ENCODE data around the gene CTNNA3. TPM values are rescaled to one million over a fixed set of nuclear protein-coding genes. Genes with fewer than 3 reads are reported as not detected.
A peak's percentile ranks its signal among the peaks of the same experiment; 100 is the strongest.

CTNNA3 gene
- total and polyA plus RNA-seq, 5 experiments from 2014 or later, result not detected

- Mint-ChIP-seq H3K36me3 (no peaks in the 10 kb centered on the region), H3K4me3 (no peak overlapping the region), H3K9me3 (no peaks in the 10 kb centered on the region), H3K27me3 (peaks cover 0 to 9% (median 3%) of the 10 kb centered on the region in 5 donors), H3K4me1 (no peaks in the 10 kb centered on the region), H3K27ac (no peak overlapping the region)
- DNase-seq (peak in 8 of 10 donors; percentile 3 to 62 (median 26)), ATAC-seq (peak in 1 of 2 donors; percentile 62)
- POLR2A ChIA-PET, result no interaction called here
Measured at GRCh38 chr10:67520924-67521520, 175.0 kb downstream of the CTNNA3 start.

GRCh38 chr10:67519434-67519833 is 176.6 kb downstream of the CTNNA3 start:
- Mint-ChIP-seq H3K27ac (no peak overlapping the region), H3K4me3 (no peak overlapping the region), H3K27me3 (peaks cover 0 to 9% (median 3%) of the 10 kb centered on the region in 5 donors), H3K9me3 (no peaks in the 10 kb centered on the region), H3K36me3 (no peaks in the 10 kb centered on the region), H3K4me1 (no peaks in the 10 kb centered on the region)
- POLR2A ChIA-PET, result no interaction called here
- ATAC-seq (no peak), DNase-seq (no peak)

- no peaks in the 10 kb centered on the region for H3K36me3 Mint-ChIP-seq
- H3K27me3 Mint-ChIP-seq, result peaks cover 0 to 9% (median 3%) of the 10 kb centered on the region in 5 donors
- no peak for ATAC-seq
- H3K9me3 Mint-ChIP-seq, result no peaks in the 10 kb centered on the region
- H3K27ac Mint-ChIP-seq, result no peak overlapping the region
- no peak overlapping the region for H3K4me3 Mint-ChIP-seq
- POLR2A ChIA-PET, result no interaction called here
- no peak for DNase-seq
- no peaks in the 10 kb centered on the region for H3K4me1 Mint-ChIP-seq
Measured at GRCh38 chr10:67518756-67519155, 177.2 kb downstream of the CTNNA3 start.

GRCh38 chr10:67518043-67518442 is 178.0 kb downstream of the CTNNA3 start:
- POLR2A ChIA-PET, result no interaction called here
- no peaks in the 10 kb centered on the region for H3K36me3 Mint-ChIP-seq
- H3K4me3 Mint-ChIP-seq, result no peak overlapping the region
- DNase-seq, result no peak
- ATAC-seq, result no peak
- no peaks in the 10 kb centered on the region for H3K9me3 Mint-ChIP-seq
- no peak overlapping the region for H3K27ac Mint-ChIP-seq
- no peaks in the 10 kb centered on the region for H3K4me1 Mint-ChIP-seq
- H3K27me3 Mint-ChIP-seq, result peaks cover 0 to 9% (median 3%) of the 10 kb centered on the region in 5 donors

GRCh38 chr10:67506757-67507091 is 189.3 kb downstream of the CTNNA3 start:
- Mint-ChIP-seq H3K27me3 (peaks cover 0 to 7% (median 3%) of the 10 kb centered on the region in 5 donors), H3K4me1 (no peaks in the 10 kb centered on the region), H3K4me3 (no peak overlapping the region), H3K27ac (no peak overlapping the region), H3K36me3 (no peaks in the 10 kb centered on the region), H3K9me3 (peaks cover 0 to 4% (median 0%) of the 10 kb centered on the region in 9 donors)
- POLR2A ChIA-PET, result no interaction called here
- ATAC-seq (no peak), DNase-seq (no peak)

- POLR2A ChIA-PET, result no interaction called here
- Mint-ChIP-seq H3K27me3 (peaks cover 0 to 9% (median 2%) of the 10 kb centered on the region in 5 donors), H3K36me3 (no peaks in the 10 kb centered on the region), H3K4me1 (no peaks in the 10 kb centered on the region), H3K4me3 (no peak overlapping the region), H3K9me3 (peaks cover 0 to 8% (median 0%) of the 10 kb centered on the region in 9 donors), H3K27ac (no peak overlapping the region)
- DNase-seq (no peak), ATAC-seq (no peak)
Measured at GRCh38 chr10:67506083-67506756, 189.8 kb downstream of the CTNNA3 start.

GRCh38 chr10:67492317-67493019 is 203.5 kb downstream of the CTNNA3 start:
- peaks cover 2 to 4% (median 3%) of the 10 kb centered on the region in 5 donors for H3K27me3 Mint-ChIP-seq
- DNase-seq, result no peak
- peaks cover 0 to 4% (median 0%) of the 10 kb centered on the region in 3 donors for H3K36me3 Mint-ChIP-seq
- POLR2A ChIA-PET, result no interaction called here
- peaks cover 0 to 4% (median 0%) of the 10 kb centered on the region in 9 donors for H3K9me3 Mint-ChIP-seq
- no peaks in the 10 kb centered on the region for H3K4me1 Mint-ChIP-seq
- H3K27ac Mint-ChIP-seq, result no peak overlapping the region
- no peak overlapping the region for H3K4me3 Mint-ChIP-seq
- ATAC-seq, result no peak

GRCh38 chr10:67487906-67488619 is 207.9 kb downstream of the CTNNA3 start:
- Mint-ChIP-seq H3K4me1 (no peaks in the 10 kb centered on the region), H3K27ac (no peak overlapping the region), H3K36me3 (peaks cover 0 to 4% (median 0%) of the 10 kb centered on the region in 3 donors), H3K9me3 (peaks cover 0 to 8% (median 0%) of the 10 kb centered on the region in 9 donors), H3K4me3 (no peak overlapping the region), H3K27me3 (peaks cover 3 to 9% (median 6%) of the 10 kb centered on the region in 5 donors)
- DNase-seq (no peak), ATAC-seq (no peak)
- POLR2A ChIA-PET, result no interaction called here

GRCh38 chr10:67487199-67487598 is 208.8 kb downstream of the CTNNA3 start:
- peaks cover 0 to 14% (median 0%) of the 10 kb centered on the region in 9 donors for H3K9me3 Mint-ChIP-seq
- ATAC-seq, result no peak
- POLR2A ChIA-PET, result no interaction called here
- no peaks in the 10 kb centered on the region for H3K4me1 Mint-ChIP-seq
- H3K27me3 Mint-ChIP-seq, result peaks cover 3 to 9% (median 6%) of the 10 kb centered on the region in 5 donors
- H3K27ac Mint-ChIP-seq, result no peak overlapping the region
- peaks cover 0 to 4% (median 0%) of the 10 kb centered on the region in 3 donors for H3K36me3 Mint-ChIP-seq
- no peak for DNase-seq
- no peak overlapping the region for H3K4me3 Mint-ChIP-seq

GRCh38 chr10:67477868-67478267 is 218.1 kb downstream of the CTNNA3 start:
- no peaks in the 10 kb centered on the region for H3K4me1 Mint-ChIP-seq
- no peak for ATAC-seq
- no peak overlapping the region for H3K27ac Mint-ChIP-seq
- H3K4me3 Mint-ChIP-seq, result no peak overlapping the region
- H3K36me3 Mint-ChIP-seq, result peaks cover 0 to 22% (median 1%) of the 10 kb centered on the region in 3 donors
- POLR2A ChIA-PET, result no interaction called here
- H3K27me3 Mint-ChIP-seq, result peaks cover 0 to 8% (median 1%) of the 10 kb centered on the region in 5 donors
- DNase-seq, result no peak
- peaks cover 10 to 56% (median 26%) of the 10 kb centered on the region in 9 donors for H3K9me3 Mint-ChIP-seq

GRCh38 chr10:67476201-67476600 is 219.8 kb downstream of the CTNNA3 start:
- H3K4me1 Mint-ChIP-seq, result no peaks in the 10 kb centered on the region
- no peak overlapping the region for H3K27ac Mint-ChIP-seq
- no peak overlapping the region for H3K4me3 Mint-ChIP-seq
- H3K36me3 Mint-ChIP-seq, result peaks cover 0 to 20% (median 1%) of the 10 kb centered on the region in 3 donors
- peaks cover 0 to 14% (median 3%) of the 10 kb centered on the region in 5 donors for H3K27me3 Mint-ChIP-seq
- DNase-seq (no peak), ATAC-seq (no peak)
- peaks cover 10 to 46% (median 25%) of the 10 kb centered on the region in 9 donors for H3K9me3 Mint-ChIP-seq
- POLR2A ChIA-PET, result no interaction called here

GRCh38 chr10:67473850-67474633 is 222.0 kb downstream of the CTNNA3 start:
- Mint-ChIP-seq H3K9me3 (peaks cover 10 to 36% (median 19%) of the 10 kb centered on the region in 9 donors), H3K36me3 (peaks cover 0 to 12% (median 0%) of the 10 kb centered on the region in 3 donors), H3K4me1 (no peaks in the 10 kb centered on the region), H3K27ac (no peak overlapping the region), H3K27me3 (peaks cover 3 to 14% (median 8%) of the 10 kb centered on the region in 5 donors), H3K4me3 (no peak overlapping the region)
- DNase-seq (no peak), ATAC-seq (no peak)
- POLR2A ChIA-PET, result no interaction called here

All from naive thymus-derived CD8-positive, alpha-beta T cell (primary cell).